NT2/D1 (cell line): ENCODE measurements around the gene RPL4.

Experiments
- DNase-seq: peaks from one replicate; pipeline ENCODE4 v3.0.0-alpha.2; 2011; ENCODE audit warnings: low read depth, low spot score
- H3K27me3 ChIP-seq: 2 replicates; pipeline ENCODE4 v1.6.0; 2011; ENCODE audit warnings: mild to moderate bottlenecking; ENCODE audit not compliant: insufficient read length, insufficient read depth
- H3K36me3 ChIP-seq: 2 replicates; pipeline ENCODE4 v1.6.1; 2011; ENCODE audit warnings: mild to moderate bottlenecking, low read length, mixed read lengths; ENCODE audit not compliant: insufficient read depth, insufficient read length
- H3K4me1 ChIP-seq: 2 replicates; pipeline ENCODE4 v1.5.1; 2011; ENCODE audit not compliant: insufficient read depth, insufficient read length
- H3K4me3 ChIP-seq: 2 replicates; pipeline ENCODE4 v1.5.1; 2011; ENCODE audit warnings: low read depth; ENCODE audit not compliant: insufficient read length
- H3K9ac ChIP-seq: 2 replicates; pipeline ENCODE4 v1.6.0; 2011; ENCODE audit warnings: low read depth; ENCODE audit not compliant: insufficient read length
- H3K9me3 ChIP-seq: 2 replicates; pipeline ENCODE4 v1.5.1; 2011; ENCODE audit warnings: mild to moderate bottlenecking, low read length; ENCODE audit not compliant: insufficient read depth
- SUZ12 ChIP-seq: IDR thresholded peaks from 2 replicates; pipeline ENCODE4 v1.6.1; 2011; ENCODE audit not compliant: insufficient read length, insufficient read depth; ENCODE audit errors: extremely low read depth
- YY1 ChIP-seq: IDR thresholded peaks from 2 replicates; pipeline ENCODE4 v1.6.1; 2011; ENCODE audit not compliant: insufficient read length, insufficient read depth
- ZNF274 ChIP-seq: IDR thresholded peaks from 2 replicates; pipeline ENCODE4 v1.6.1; 2011; ENCODE audit warnings: mild to moderate bottlenecking, low read depth, low read length

Gene RPL4

DNA sequence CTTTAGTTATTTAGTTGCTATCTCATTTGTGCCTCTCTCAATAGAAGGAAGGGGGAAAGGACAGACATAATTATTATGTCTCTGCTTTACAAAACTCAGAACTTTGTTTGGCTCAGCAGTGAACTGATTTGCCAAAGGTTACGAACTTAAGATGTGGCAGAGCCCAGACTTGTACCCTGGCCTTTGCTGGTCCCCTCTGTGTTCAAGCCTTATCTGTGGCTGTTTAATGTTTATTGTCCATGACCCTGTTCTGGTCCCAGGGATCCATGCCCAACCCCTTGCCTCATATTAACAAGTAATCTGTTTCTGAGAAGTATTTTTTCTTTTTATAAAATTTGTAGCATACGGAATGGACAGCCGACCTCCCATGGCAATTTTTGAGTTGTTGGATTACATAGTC is 17.8 kb downstream of the RPL4 start:
- TF ChIP-seq ZNF274 (no peak), SUZ12 (no peak), YY1 (no peak)
- Histone ChIP-seq H3K9ac (no peak overlapping the region), H3K36me3 (peaks cover 93% of the 10 kb centered on the region), H3K27me3 (no peaks in the 10 kb centered on the region), H3K9me3 (no peaks in the 10 kb centered on the region), H3K4me3 (no peak overlapping the region), H3K4me1 (peaks cover 3% of the 10 kb centered on the region)
- no peak for DNase-seq

DNA sequence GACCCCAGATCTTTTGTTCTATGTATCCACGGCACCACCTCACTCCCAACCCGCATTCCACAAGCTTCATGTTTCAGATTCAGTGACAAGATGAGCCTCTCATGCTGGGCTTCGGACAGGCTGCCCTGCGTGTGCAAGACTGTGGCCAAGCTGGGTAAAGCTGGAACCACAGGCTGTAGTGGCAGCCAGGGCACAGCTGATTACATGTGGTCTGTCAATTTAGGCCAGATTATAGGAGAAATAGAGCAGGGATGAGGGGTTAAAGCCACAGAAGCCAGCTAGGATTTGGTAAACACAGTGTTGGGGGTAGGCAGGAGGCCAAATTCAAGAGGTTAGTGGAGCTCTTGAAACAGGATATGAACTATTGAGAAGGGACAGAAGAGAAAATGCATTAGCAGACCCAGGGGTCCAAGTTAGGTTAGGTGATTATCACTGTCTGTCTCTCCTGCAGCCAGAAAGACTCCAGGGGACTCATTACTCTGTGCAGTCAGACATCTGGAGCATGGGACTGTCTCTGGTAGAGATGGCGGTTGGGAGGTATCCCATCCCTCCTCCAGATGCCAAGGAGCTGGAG is 20.0 kb downstream of the RPL4 start:
- Histone ChIP-seq H3K27me3 (no peaks in the 10 kb centered on the region), H3K4me3 (no peak overlapping the region), H3K9ac (peak overlapping the region; percentile 8), H3K9me3 (no peaks in the 10 kb centered on the region), H3K4me1 (peaks cover 3% of the 10 kb centered on the region), H3K36me3 (peaks cover 78% of the 10 kb centered on the region)
- TF ChIP-seq SUZ12 = no peak
- no peak for TF ChIP-seq YY1
- TF ChIP-seq ZNF274 = no peak
- no peak for DNase-seq

DNA sequence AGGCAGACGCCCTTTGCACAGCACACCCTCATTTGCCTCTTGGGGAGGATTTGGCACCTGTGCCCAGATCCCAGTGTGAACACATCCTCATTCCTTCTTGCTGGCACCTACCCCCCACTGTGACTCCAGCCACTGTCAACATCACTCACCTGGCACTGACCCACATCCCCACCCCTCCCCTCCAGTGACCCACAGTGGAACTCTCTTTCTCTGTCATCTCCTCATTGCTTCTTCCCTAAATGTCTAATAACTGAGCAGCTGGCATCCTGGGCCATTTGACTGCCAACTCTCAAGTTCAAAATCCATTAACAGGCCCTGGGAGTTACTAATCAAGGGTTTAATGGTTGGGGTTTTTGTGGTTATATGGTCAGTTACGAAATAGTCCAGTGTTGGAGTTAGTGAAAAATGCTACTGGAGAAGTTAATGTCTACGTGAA is 21.5 kb downstream of the RPL4 start:
- peaks cover 73% of the 10 kb centered on the region for H3K36me3 ChIP-seq
- no peaks in the 10 kb centered on the region for H3K27me3 ChIP-seq
- no peak overlapping the region for H3K4me3 ChIP-seq
- H3K9ac ChIP-seq = no peak overlapping the region
- no peak for DNase-seq
- peaks cover 3% of the 10 kb centered on the region for H3K4me1 ChIP-seq
- no peaks in the 10 kb centered on the region for H3K9me3 ChIP-seq
- no peak for TF ChIP-seq SUZ12
- TF ChIP-seq ZNF274 = no peak
- no peak for TF ChIP-seq YY1

DNA sequence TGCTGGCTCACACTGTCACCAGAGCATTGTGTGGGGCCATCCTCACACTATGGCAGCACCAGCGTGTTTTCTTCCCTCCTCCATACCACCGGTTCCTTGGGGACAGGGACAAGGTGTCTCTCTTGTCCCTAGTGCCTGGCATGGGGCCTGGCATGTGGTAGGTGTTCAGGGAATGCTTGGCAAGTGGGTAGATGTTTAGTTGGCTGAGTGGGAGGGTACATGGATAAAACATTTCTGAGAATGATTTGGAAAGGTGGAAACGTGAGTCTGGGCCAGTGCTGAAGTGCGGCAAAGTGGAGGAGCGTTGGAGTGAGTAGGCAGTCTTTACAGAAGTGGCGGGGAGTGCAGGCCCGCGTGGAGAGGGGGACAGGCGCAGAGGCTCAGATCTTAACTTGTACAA is 22.1 kb downstream of the RPL4 start:
- Histone ChIP-seq H3K27me3 (no peaks in the 10 kb centered on the region), H3K36me3 (peaks cover 72% of the 10 kb centered on the region), H3K9ac (no peak overlapping the region), H3K9me3 (no peaks in the 10 kb centered on the region), H3K4me3 (no peak overlapping the region), H3K4me1 (peaks cover 3% of the 10 kb centered on the region)
- DNase-seq = no peak
- no peak for TF ChIP-seq ZNF274
- TF ChIP-seq SUZ12 = no peak
- no peak for TF ChIP-seq YY1

DNA sequence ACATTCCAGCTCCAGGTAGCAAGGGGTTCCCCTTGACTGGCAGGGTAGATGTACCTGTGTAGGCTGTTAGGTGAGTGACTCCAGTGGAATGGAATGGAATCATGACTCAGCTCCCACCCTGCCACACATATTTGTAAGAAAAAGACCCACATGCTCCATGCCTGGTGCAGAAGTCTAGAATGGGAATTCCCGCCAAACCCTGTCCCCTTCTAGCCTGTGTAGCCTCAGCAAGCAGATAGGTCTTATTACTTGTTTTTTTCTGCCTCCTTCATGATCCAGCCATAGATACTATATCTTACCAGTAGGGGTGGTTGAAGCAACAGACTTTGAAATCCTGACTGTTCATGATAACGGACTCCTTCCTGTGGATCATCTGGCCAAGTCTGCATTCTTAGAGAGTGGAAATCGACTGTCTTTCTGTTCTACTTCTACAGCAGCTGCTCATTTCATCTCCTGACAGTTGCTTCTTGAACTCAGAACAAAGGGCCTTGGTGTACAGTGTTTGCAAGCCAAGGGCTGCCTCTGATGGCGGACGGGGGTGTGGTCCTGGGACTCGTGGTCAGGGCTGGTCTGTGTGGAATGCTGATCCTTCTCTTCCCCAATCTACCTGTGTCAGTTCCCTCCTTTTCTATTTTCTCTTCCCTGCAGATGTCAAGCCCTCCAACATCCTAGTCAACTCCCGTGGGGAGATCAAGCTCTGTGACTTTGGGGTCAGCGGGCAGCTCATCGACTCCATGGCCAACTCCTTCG is 23.4 kb downstream of the RPL4 start:
- Histone ChIP-seq H3K36me3 (peaks cover 61% of the 10 kb centered on the region), H3K27me3 (no peaks in the 10 kb centered on the region), H3K9me3 (no peaks in the 10 kb centered on the region), H3K9ac (no peak overlapping the region), H3K4me1 (peaks cover 9% of the 10 kb centered on the region), H3K4me3 (no peak overlapping the region)
- no peak for DNase-seq
- no peak for TF ChIP-seq YY1
- no peak for TF ChIP-seq ZNF274
- no peak for TF ChIP-seq SUZ12

DNA sequence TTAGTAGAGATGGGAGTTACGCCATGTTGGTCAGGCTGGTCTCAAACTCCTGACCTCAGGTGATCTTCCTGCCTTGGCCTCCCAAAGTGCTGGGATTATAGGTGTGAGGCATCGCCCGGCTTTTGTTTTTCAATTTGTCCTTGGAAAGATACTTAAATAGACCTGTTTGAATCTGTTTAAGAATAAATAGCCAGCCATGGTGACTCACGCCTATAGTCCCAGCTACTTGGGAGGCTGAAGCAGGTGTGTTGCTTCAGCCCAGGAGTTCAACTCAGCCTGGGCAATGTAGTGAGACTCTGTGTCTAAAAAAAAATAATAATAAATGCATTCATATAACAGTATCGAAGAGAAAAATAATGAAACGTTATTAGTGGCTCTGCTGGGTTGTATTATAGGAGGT is 24.4 kb downstream of the RPL4 start:
- Histone ChIP-seq H3K4me3 (no peak overlapping the region), H3K27me3 (no peaks in the 10 kb centered on the region), H3K4me1 (peaks cover 10% of the 10 kb centered on the region), H3K36me3 (peaks cover 56% of the 10 kb centered on the region), H3K9me3 (no peaks in the 10 kb centered on the region), H3K9ac (no peak overlapping the region)
- no peak for DNase-seq
- TF ChIP-seq ZNF274 (no peak), YY1 (no peak), SUZ12 (no peak)

DNA sequence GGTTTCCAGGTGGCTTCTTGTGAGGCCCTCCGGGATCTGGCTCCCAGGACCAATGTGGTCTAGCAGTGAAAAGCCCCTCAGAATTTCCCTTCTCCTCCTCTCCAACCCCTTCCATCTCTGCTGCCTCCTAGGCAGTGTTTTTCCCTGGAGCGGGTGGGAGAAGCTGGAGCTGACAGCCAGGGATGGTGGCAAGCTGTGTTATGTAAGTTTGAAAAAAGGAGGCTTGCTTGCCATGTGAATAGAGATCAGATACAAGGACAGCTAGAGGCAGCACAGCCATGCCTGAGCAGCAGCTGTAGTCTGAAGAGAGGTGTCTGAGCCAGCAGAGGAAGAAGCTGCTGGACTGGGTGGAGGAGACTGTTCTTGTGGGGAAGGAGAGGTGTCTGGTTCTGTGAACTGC is 27.6 kb downstream of the RPL4 start:
- no peak overlapping the region for H3K4me3 ChIP-seq
- DNase-seq = no peak
- peaks cover 13% of the 10 kb centered on the region for H3K4me1 ChIP-seq
- H3K9me3 ChIP-seq = no peaks in the 10 kb centered on the region
- peak overlapping the region; percentile 18 for H3K9ac ChIP-seq
- TF ChIP-seq YY1 = no peak
- TF ChIP-seq ZNF274 = no peak
- no peak for TF ChIP-seq SUZ12
- H3K36me3 ChIP-seq = peaks cover 31% of the 10 kb centered on the region
- no peaks in the 10 kb centered on the region for H3K27me3 ChIP-seq
